Sigmoid colon (tissue), 4 donors: ENCODE measurements around the gene DNER.

ENCODE experiments used
- CTCF ChIP-seq, 4 experiments: fragments of 450-650 bp in 3 of 4; fragments of 200-600 bp in 1 of 4; IDR thresholded peaks; one replicate each; pipeline ENCODE4 v1.5.1; 2016 to 2019; ENCODE audit warnings: antibody characterized with exemption in 4 of 4, mild to moderate bottlenecking in 3 of 4, moderate library complexity in 2 of 4
- EP300 ChIP-seq, 4 donors: sonication (generic); formaldehyde crosslinking; IDR thresholded peaks; one replicate each; pipeline ENCODE4 v1.6.1; 2017; ENCODE audit warnings: antibody characterized with exemption in 4 of 4

GRCh38 chr2:229748950-229749349 is 34.6 kb upstream of the DNER start:
- TF ChIP-seq CTCF (IDR thresholded peaks at IDR 0.05) (no peak), EP300 (IDR thresholded peaks at IDR 0.05) (no peak)
